ENCODE measurements around the gene PRSS38. TPM values are rescaled to one million over a fixed set of nuclear protein-coding genes. Genes with fewer than 3 reads are reported as not detected.

The PRSS38 gene
- total and polyA plus RNA-seq, 4 donors: not detected

DNA sequence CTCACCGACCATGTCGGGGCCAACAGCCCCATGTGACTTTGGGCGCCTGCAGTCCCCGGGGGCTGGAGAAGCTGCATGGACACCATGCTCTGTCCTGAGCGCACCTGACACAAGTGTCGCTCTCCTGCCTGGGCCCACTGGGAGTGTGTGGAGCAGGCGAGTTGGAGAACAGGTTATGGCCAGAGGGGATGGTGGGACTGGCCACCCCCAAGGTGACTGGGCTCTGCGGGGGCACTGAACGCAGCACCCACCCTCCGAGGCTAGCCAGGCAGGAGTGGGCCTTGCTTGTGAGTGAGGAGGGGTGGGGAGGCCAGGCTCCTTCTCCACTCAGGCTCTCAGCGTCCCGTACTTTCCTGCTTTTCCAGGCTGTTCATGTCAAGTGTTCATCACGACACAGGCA lies 44.7 kb upstream of the PRSS38 start:
- no peak for DNase-seq (ENCODE audit: low read depth in 4 of 6, low spot score in 6 of 6)
- H3K4me1 ChIP-seq (ENCODE audit: control insufficient read depth, insufficient read depth, low read length): peaks cover 24% of the 10 kb centered on the region
- H3K27me3 ChIP-seq (ENCODE audit: control insufficient read depth, insufficient read depth, low read length): no peaks in the 10 kb centered on the region
- no peaks in the 10 kb centered on the region for H3K9me3 ChIP-seq (ENCODE audit: control insufficient read depth, insufficient read depth, low read length)
- no peak overlapping the region for H3K27ac ChIP-seq (ENCODE audit: low read depth, low read length)
- peaks cover 81% of the 10 kb centered on the region for H3K36me3 ChIP-seq (ENCODE audit: control insufficient read depth, insufficient read depth, low read length)
- WGBS (ENCODE audit: insufficient coverage): 95% methylated on average over 13 of the region's 13 CpGs
- no peak overlapping the region for H3K4me3 ChIP-seq (ENCODE audit: low read depth, low read length)

DNA sequence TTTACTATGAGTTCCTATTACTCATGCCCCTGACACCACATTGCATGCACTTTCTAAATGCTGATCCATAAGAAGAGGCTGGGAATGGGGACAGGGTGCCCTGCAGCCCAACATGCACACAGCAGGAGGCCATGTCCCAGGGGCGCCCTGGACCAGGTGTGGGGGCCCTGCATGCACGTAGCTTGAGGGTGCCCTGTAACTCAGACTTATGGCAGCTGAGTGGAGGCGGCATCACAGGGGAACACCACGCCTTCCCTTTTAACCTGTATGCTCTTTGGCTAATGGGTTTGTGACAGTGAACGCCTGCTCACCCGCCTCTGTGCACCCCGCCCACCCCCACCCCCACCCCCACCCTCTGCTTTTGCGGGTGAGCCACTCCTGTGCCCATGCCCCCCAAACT lies 44.1 kb upstream of the PRSS38 start:
- H3K4me3 ChIP-seq (ENCODE audit: low read depth, low read length): no peak overlapping the region
- no peaks in the 10 kb centered on the region for H3K9me3 ChIP-seq (ENCODE audit: control insufficient read depth, insufficient read depth, low read length)
- H3K27me3 ChIP-seq (ENCODE audit: control insufficient read depth, insufficient read depth, low read length): no peaks in the 10 kb centered on the region
- no peak for DNase-seq (ENCODE audit: low read depth in 4 of 6, low spot score in 6 of 6)
- 86% methylated on average over 2 of the region's 8 CpGs for WGBS (ENCODE audit: insufficient coverage)
- peaks cover 81% of the 10 kb centered on the region for H3K36me3 ChIP-seq (ENCODE audit: control insufficient read depth, insufficient read depth, low read length)
- peaks cover 25% of the 10 kb centered on the region for H3K4me1 ChIP-seq (ENCODE audit: control insufficient read depth, insufficient read depth, low read length)
- H3K27ac ChIP-seq (ENCODE audit: low read depth, low read length): no peak overlapping the region

DNA sequence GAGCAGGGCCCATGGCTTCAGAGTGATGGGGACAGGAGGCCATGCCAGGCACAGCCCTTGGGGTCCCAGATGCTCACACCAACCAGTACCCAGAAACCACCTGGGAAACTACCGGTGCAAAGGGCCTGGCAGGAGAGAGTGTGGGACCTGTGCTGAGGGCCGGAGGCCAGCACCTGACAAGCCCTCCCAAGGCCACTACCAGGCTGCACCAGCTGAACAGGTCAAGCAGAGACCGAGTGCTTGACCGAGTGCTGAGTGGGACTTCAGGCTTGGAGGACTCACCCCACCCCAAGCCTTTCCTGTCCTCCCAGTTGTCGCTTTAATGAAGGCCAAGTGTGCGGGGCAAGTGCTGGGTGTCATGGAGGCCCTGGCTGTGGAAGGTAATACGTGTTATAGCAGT lies 43.7 kb upstream of the PRSS38 start:
- no peak for DNase-seq (ENCODE audit: low read depth in 4 of 6, low spot score in 6 of 6)
- Histone ChIP-seq H3K4me3 (ENCODE audit: low read depth, low read length) (no peak overlapping the region), H3K27me3 (ENCODE audit: control insufficient read depth, insufficient read depth, low read length) (no peaks in the 10 kb centered on the region), H3K36me3 (ENCODE audit: control insufficient read depth, insufficient read depth, low read length) (peaks cover 78% of the 10 kb centered on the region), H3K4me1 (ENCODE audit: control insufficient read depth, insufficient read depth, low read length) (peaks cover 27% of the 10 kb centered on the region), H3K27ac (ENCODE audit: low read depth, low read length) (no peak overlapping the region), H3K9me3 (ENCODE audit: control insufficient read depth, insufficient read depth, low read length) (no peaks in the 10 kb centered on the region)
- 78% methylated on average over 4 of the region's 7 CpGs for WGBS (ENCODE audit: insufficient coverage)

DNA sequence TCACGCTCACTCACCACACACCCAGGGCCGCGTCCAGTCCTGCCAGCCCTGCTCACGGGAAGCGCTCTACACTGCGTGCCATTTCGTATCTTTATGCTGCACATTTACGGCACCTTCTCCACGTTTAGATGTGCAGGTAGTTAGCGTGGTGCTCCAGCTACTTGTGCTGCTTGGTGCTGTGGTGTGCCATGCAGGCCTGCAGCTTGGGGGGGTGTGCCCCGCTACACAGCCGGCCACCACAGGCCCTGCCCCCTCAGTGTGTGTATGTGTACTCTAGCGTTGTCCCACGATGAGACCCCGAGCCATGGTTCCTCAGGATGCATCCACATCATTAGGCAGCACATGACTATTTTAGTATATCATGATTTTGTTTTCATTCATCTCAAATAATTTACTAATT lies 41.9 kb upstream of the PRSS38 start:
- Histone ChIP-seq H3K4me1 (ENCODE audit: control insufficient read depth, insufficient read depth, low read length) (peaks cover 27% of the 10 kb centered on the region), H3K36me3 (ENCODE audit: control insufficient read depth, insufficient read depth, low read length) (peaks cover 69% of the 10 kb centered on the region)
- WGBS (ENCODE audit: insufficient coverage): 92% methylated on average over 10 of the region's 15 CpGs

DNA sequence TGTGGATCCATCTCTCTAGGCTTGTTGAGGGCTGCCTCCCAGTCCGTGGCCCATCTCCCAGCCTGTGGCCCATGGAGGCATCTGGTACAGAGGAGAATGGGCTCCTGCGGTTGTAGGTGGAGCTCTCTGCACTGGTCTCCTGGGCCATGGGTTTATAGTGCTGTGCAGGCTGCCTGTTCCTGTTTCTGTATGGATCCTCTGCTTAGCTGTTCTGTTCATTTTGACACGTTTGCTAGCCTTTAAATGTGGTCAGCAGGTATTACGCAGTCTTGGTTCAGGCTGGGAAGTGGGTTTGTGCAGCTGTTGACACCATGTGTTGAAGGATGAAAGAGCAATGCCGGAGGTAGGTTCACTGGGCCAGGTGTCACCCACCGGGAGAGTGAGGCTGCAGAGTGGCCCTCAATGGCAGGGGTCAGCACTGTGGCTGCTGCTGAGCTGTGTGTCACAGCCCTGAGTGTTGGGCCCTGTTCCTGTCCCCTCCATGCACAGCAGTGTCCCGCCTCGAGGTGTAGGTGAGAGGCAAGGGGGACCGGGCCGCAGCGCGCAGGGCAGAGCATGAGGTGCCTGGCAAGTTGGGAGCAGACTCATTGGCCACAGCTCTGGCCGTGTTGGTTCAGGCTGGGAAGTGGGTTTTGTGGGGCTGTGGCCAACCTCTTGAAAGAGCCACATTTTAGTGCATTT lies 41.3 kb upstream of the PRSS38 start:
- H3K27ac ChIP-seq (ENCODE audit: low read depth, low read length): no peak overlapping the region
- no peaks in the 10 kb centered on the region for H3K9me3 ChIP-seq (ENCODE audit: control insufficient read depth, insufficient read depth, low read length)
- H3K27me3 ChIP-seq (ENCODE audit: control insufficient read depth, insufficient read depth, low read length): no peaks in the 10 kb centered on the region
- WGBS (ENCODE audit: insufficient coverage): 94% methylated on average over 13 of the region's 13 CpGs
- peaks cover 27% of the 10 kb centered on the region for H3K4me1 ChIP-seq (ENCODE audit: control insufficient read depth, insufficient read depth, low read length)
- peaks cover 68% of the 10 kb centered on the region for H3K36me3 ChIP-seq (ENCODE audit: control insufficient read depth, insufficient read depth, low read length)
- no peak for DNase-seq (ENCODE audit: low read depth in 4 of 6, low spot score in 6 of 6)
- no peak overlapping the region for H3K4me3 ChIP-seq (ENCODE audit: low read depth, low read length)

More for the DNA sequence above, 41.9 kb upstream of the PRSS38 start:
- Histone ChIP-seq H3K27ac (ENCODE audit: low read depth, low read length) (no peak overlapping the region), H3K27me3 (ENCODE audit: control insufficient read depth, insufficient read depth, low read length) (no peaks in the 10 kb centered on the region), H3K9me3 (ENCODE audit: control insufficient read depth, insufficient read depth, low read length) (no peaks in the 10 kb centered on the region), H3K4me3 (ENCODE audit: low read depth, low read length) (no peak overlapping the region)
- DNase-seq (ENCODE audit: low read depth in 4 of 6, low spot score in 6 of 6): no peak

DNA sequence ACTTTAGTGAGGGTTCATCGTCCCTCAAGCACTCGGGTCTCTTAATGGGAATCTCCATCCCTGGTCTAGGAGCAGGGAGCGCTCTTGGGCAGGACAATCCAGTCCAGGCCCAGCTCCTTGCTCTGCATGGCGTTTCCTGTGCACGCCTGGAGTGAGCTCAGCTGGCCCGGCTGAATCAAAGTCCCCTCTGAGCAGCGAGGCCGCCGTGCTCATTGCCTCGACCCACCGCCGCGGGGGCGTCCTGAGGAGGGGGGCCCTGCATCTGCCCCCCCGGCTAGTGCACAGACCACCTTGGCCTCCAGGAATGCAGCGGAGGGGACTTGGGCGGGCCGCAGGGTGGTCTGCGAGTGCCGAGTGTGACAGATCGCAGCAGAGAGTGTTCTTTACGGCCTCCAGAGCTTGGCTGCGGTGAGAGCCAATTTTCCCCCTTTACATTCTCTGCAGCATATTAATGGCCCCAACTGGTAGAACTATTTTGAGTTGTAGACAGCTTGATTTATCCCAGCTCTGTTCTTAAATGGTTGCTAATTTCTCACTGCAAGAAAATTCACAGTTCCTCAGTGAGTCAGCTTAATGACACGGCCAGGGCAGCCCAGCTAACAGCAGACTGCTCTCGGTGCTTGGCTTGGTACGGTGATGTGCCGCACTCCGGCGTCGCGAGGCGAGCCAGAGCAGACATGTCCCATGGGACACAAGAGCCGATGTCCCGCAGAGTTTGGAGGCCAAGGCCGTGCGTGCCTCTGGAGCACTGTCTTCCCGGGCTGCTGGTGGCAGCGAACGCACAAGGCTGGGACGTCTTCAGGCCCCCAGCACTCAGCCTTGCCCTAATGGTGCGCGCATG lies 40.4 kb upstream of the PRSS38 start:
- 29% methylated on average over 35 of the region's 42 CpGs for WGBS (ENCODE audit: insufficient coverage)
- H3K27ac ChIP-seq (ENCODE audit: low read depth, low read length): peak overlapping the region; percentile 11
- no peaks in the 10 kb centered on the region for H3K27me3 ChIP-seq (ENCODE audit: control insufficient read depth, insufficient read depth, low read length)
- no peak overlapping the region for H3K4me3 ChIP-seq (ENCODE audit: low read depth, low read length)
- peaks cover 27% of the 10 kb centered on the region for H3K4me1 ChIP-seq (ENCODE audit: control insufficient read depth, insufficient read depth, low read length)
- peaks cover 67% of the 10 kb centered on the region for H3K36me3 ChIP-seq (ENCODE audit: control insufficient read depth, insufficient read depth, low read length)
- peak in 2 of 6 donors; percentile 20 to 77 for DNase-seq (ENCODE audit: low read depth in 4 of 6, low spot score in 6 of 6)
- no peaks in the 10 kb centered on the region for H3K9me3 ChIP-seq (ENCODE audit: control insufficient read depth, insufficient read depth, low read length)

DNA sequence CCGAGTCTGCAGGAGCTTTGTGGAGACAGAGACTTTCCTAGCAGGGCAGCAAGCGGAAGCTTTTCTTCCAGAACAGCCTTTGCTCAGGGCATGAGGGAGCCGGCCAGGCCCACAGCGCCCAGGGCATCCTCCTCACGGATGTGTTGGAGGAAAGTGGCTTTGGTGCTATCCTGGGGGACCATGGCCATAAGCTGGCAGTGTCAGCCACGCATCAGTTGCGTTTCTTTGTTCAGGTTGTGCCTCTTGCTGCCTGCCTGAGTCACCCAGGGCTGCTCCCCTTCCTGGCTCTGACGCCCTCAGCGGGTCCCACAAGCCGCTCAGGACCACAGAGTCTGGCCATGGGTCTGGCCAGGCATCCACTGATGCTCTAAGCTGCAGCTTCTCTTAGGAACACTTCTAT lies 39.6 kb upstream of the PRSS38 start:
- no peak overlapping the region for H3K27ac ChIP-seq (ENCODE audit: low read depth, low read length)
- no peaks in the 10 kb centered on the region for H3K9me3 ChIP-seq (ENCODE audit: control insufficient read depth, insufficient read depth, low read length)
- H3K27me3 ChIP-seq (ENCODE audit: control insufficient read depth, insufficient read depth, low read length): no peaks in the 10 kb centered on the region
- DNase-seq (ENCODE audit: low read depth in 4 of 6, low spot score in 6 of 6): no peak
- H3K4me3 ChIP-seq (ENCODE audit: low read depth, low read length): no peak overlapping the region
- H3K36me3 ChIP-seq (ENCODE audit: control insufficient read depth, insufficient read depth, low read length): peaks cover 69% of the 10 kb centered on the region
- H3K4me1 ChIP-seq (ENCODE audit: control insufficient read depth, insufficient read depth, low read length): peaks cover 27% of the 10 kb centered on the region
- 78% methylated on average over 10 of the region's 10 CpGs for WGBS (ENCODE audit: insufficient coverage)

DNA sequence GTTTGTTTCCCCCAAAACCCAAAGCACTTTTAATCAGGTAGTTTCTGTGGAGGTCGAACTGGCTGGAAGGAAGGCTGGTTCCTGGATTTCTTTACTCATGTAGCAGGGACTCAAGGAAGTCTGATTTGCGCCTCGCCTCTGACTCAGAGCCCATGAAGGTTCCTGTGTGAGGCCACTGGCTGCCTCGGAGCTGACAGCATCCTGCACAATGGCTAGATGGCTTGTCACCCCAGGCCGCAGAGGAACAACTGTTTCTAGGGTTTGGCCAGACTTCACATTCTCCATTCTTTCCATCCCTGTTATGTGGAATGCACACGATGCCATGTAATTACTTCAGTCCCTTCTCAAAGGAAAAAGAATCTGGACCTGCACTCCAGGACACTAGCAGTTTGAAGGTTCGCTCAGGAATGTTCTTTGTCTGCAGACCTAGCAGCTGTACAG lies 39.1 kb upstream of the PRSS38 start:
- peaks cover 27% of the 10 kb centered on the region for H3K4me1 ChIP-seq (ENCODE audit: control insufficient read depth, insufficient read depth, low read length)
- 48% methylated on average over 7 of the region's 7 CpGs for WGBS (ENCODE audit: insufficient coverage)
- no peak overlapping the region for H3K27ac ChIP-seq (ENCODE audit: low read depth, low read length)
- no peaks in the 10 kb centered on the region for H3K9me3 ChIP-seq (ENCODE audit: control insufficient read depth, insufficient read depth, low read length)
- peak in 2 of 6 donors; percentile 17 to 32 for DNase-seq (ENCODE audit: low read depth in 4 of 6, low spot score in 6 of 6)
- peaks cover 69% of the 10 kb centered on the region for H3K36me3 ChIP-seq (ENCODE audit: control insufficient read depth, insufficient read depth, low read length)
- H3K4me3 ChIP-seq (ENCODE audit: low read depth, low read length): no peak overlapping the region
- H3K27me3 ChIP-seq (ENCODE audit: control insufficient read depth, insufficient read depth, low read length): no peaks in the 10 kb centered on the region

DNA sequence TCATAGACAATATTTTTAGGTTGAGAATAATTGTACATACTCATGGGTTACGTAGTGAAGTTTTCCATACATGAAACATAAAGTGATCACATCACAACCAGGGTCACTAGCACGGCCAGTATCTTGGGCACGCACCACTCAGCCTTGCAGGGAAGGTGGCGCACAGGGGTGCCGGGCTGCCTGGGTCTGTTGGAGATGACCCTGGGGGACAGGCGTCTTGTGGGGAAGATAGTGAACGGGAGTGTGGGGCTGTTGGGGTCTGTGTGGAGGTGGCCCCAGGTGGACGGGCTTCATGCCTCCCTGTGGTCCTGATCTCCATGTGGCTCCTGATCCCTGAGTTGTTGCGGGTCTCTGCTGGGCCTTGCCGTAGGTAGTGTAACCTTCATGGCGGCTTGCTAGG lies 38.3 kb upstream of the PRSS38 start:
- 94% methylated on average over 8 of the region's 11 CpGs for WGBS (ENCODE audit: insufficient coverage)
- peaks cover 27% of the 10 kb centered on the region for H3K4me1 ChIP-seq (ENCODE audit: control insufficient read depth, insufficient read depth, low read length)
- DNase-seq (ENCODE audit: low read depth in 4 of 6, low spot score in 6 of 6): no peak
- H3K4me3 ChIP-seq (ENCODE audit: low read depth, low read length): no peak overlapping the region
- no peak overlapping the region for H3K27ac ChIP-seq (ENCODE audit: low read depth, low read length)
- no peaks in the 10 kb centered on the region for H3K27me3 ChIP-seq (ENCODE audit: control insufficient read depth, insufficient read depth, low read length)
- H3K9me3 ChIP-seq (ENCODE audit: control insufficient read depth, insufficient read depth, low read length): no peaks in the 10 kb centered on the region
- peaks cover 67% of the 10 kb centered on the region for H3K36me3 ChIP-seq (ENCODE audit: control insufficient read depth, insufficient read depth, low read length)

DNA sequence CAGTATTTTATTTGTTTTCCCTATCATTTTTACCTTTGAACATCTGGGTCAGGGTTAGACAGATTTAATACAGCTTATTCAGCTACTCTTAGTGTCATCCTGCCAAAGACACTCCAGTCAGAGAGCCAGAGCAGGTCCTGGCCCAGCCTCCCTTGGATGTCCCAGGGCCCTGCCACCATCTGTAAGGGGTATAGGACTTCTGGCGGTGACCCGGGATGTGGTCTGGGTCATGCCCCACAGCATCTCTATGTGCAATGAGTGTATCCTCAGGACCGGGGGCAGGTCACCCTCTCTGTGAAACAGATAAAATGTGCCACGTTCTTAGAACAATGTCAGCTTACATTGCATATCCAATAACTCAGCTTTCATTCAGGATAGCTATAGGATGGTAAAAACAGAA lies 37.8 kb upstream of the PRSS38 start:
- no peak for DNase-seq (ENCODE audit: low read depth in 4 of 6, low spot score in 6 of 6)
- Histone ChIP-seq H3K27ac (ENCODE audit: low read depth, low read length) (no peak overlapping the region), H3K36me3 (ENCODE audit: control insufficient read depth, insufficient read depth, low read length) (peaks cover 66% of the 10 kb centered on the region), H3K27me3 (ENCODE audit: control insufficient read depth, insufficient read depth, low read length) (no peaks in the 10 kb centered on the region), H3K9me3 (ENCODE audit: control insufficient read depth, insufficient read depth, low read length) (no peaks in the 10 kb centered on the region), H3K4me1 (ENCODE audit: control insufficient read depth, insufficient read depth, low read length) (peaks cover 27% of the 10 kb centered on the region), H3K4me3 (ENCODE audit: low read depth, low read length) (no peak overlapping the region)
- 100% methylated on average over 2 of the region's 4 CpGs for WGBS (ENCODE audit: insufficient coverage)
